HL-60 (cell line): ENCODE data around the gene NACC2.
A peak's percentile ranks its signal among the peaks of the same experiment; 100 is the strongest.

Experiments
- DNase-seq, 2 experiments: peaks; one replicate each; pipeline ENCODE4 v3.0.0-alpha.2; 2010 to 2020; ENCODE audit warnings: low read depth in 1 of 2, low spot score in 1 of 2
- H3K27ac ChIP-seq: fragments of 250-450 bp; sonication (Bioruptor Pico); replicated peaks from 2 replicates; pipeline ENCODE4 v1.5.1; 2020; ENCODE audit warnings: mild to moderate bottlenecking, moderate library complexity
- H3K27me3 ChIP-seq: fragments of 250-450 bp; sonication (Bioruptor Pico); 2 replicates; pipeline ENCODE4 v1.5.1; 2021; ENCODE audit warnings: mild to moderate bottlenecking, moderate library complexity; ENCODE audit not compliant: insufficient read depth, poor library complexity, severe bottlenecking
- H3K4me3 ChIP-seq: replicated peaks from 2 replicates; pipeline ENCODE4 v1.5.1; 2011; ENCODE audit warnings: mild to moderate bottlenecking, control low read depth, low read length; ENCODE audit not compliant: insufficient read depth
- GABPA ChIP-seq: IDR thresholded peaks from 2 replicates; pipeline ENCODE4 v1.6.1; 2012; ENCODE audit warnings: low read depth
- POLR2AphosphoS5 ChIP-seq: IDR thresholded peaks from 2 replicates; pipeline ENCODE4 v1.6.1; 2012; ENCODE audit warnings: low read depth
- SPI1 ChIP-seq: IDR thresholded peaks from 2 replicates; pipeline ENCODE4 v1.6.1; 2012; ENCODE audit warnings: low read depth, mild to moderate bottlenecking, borderline replicate concordance
- TF ChIP-seq, protein P1 (sequence below): IDR thresholded peaks from 2 replicates; pipeline ENCODE4 v1.6.1; 2012; ENCODE audit warnings: low read depth; ENCODE audit not compliant: insufficient replicate concordance
- TF ChIP-seq, protein P2 (sequence below): IDR thresholded peaks from one replicate; pipeline ENCODE4 v1.5.1; 2011; ENCODE audit warnings: low read length, control low read depth, inconsistent platforms; ENCODE audit not compliant: insufficient read depth

NACC2 gene

DNA sequence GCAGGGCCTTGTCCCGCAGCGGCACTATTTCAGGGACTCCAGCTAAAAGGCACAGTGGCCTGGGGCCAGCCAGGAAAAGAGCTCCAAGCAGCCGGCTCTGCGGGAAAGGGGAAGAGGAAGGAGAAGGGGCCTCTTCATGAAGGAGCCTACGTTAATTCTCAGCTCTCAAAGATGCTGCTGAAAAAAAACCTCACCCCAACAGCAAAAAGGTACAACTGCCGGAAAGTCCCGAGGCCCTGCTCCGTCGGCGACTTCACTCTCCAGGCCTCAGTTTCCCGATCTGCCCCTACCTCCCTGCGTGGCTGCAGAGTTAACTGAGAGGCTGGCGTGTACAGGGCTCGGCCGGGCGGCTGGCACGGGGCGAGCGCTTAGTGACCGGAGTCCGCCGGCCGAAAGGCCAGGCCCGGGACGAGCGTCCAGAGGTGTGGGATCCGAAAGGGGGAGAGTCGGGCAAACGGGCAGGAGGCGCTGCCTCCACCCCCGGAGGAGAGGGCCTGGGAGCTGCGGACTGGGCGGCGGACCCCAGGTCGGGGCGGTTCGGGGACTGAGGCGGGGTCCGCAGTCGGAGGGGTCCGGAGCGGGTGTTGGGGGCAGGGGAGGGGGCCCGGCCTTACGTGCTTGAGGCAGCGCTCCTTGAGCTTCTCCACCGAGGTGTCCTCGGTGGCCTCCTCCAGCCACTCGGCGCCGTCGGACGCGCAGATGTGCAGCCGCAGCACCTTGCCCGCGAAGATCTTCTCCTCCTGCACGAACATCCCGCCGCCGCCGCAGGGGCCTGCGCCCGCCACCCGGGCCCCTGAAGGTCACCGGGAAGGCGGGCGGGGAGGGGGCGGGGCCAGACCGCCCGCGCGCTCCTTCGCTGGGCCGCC, 134.4 kb downstream of the NACC2 start:
- peak overlapping the region; percentile 94 for H3K4me3 ChIP-seq
- no peaks in the 10 kb centered on the region for H3K27me3 ChIP-seq
- TF ChIP-seq, protein P1, sequence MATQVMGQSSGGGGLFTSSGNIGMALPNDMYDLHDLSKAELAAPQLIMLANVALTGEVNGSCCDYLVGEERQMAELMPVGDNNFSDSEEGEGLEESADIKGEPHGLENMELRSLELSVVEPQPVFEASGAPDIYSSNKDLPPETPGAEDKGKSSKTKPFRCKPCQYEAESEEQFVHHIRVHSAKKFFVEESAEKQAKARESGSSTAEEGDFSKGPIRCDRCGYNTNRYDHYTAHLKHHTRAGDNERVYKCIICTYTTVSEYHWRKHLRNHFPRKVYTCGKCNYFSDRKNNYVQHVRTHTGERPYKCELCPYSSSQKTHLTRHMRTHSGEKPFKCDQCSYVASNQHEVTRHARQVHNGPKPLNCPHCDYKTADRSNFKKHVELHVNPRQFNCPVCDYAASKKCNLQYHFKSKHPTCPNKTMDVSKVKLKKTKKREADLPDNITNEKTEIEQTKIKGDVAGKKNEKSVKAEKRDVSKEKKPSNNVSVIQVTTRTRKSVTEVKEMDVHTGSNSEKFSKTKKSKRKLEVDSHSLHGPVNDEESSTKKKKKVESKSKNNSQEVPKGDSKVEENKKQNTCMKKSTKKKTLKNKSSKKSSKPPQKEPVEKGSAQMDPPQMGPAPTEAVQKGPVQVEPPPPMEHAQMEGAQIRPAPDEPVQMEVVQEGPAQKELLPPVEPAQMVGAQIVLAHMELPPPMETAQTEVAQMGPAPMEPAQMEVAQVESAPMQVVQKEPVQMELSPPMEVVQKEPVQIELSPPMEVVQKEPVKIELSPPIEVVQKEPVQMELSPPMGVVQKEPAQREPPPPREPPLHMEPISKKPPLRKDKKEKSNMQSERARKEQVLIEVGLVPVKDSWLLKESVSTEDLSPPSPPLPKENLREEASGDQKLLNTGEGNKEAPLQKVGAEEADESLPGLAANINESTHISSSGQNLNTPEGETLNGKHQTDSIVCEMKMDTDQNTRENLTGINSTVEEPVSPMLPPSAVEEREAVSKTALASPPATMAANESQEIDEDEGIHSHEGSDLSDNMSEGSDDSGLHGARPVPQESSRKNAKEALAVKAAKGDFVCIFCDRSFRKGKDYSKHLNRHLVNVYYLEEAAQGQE, result no peak
- TF ChIP-seq SPI1, result peak; percentile 85
- peak in 1 of 2 experiments; percentile 67 for DNase-seq
- H3K27ac ChIP-seq, result peak overlapping the region; percentile 81

DNA sequence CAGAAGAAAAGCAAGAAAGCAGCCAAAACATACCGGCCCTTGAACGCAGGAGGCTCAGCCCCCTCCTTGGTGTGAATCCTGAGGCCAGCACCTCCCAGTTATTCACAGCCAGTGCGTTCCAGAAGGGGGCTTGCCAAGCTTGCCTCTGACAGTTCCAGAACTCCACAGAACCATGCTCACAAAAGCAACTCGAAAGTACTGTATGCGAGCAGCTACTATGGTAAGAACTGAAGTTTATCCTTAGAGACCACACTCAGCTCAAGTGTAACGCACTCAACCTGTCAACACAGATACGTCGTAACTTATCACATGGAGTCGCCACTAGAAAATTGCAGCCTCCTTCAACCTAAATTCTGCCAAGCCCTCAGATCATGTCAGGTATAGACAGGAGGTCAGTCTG, 135.3 kb downstream of the NACC2 start:
- no peak for DNase-seq
- TF ChIP-seq POLR2AphosphoS5 (no peak), SPI1 (no peak), GABPA (no peak)
- TF ChIP-seq, protein P1, result no peak
- TF ChIP-seq, protein P2, sequence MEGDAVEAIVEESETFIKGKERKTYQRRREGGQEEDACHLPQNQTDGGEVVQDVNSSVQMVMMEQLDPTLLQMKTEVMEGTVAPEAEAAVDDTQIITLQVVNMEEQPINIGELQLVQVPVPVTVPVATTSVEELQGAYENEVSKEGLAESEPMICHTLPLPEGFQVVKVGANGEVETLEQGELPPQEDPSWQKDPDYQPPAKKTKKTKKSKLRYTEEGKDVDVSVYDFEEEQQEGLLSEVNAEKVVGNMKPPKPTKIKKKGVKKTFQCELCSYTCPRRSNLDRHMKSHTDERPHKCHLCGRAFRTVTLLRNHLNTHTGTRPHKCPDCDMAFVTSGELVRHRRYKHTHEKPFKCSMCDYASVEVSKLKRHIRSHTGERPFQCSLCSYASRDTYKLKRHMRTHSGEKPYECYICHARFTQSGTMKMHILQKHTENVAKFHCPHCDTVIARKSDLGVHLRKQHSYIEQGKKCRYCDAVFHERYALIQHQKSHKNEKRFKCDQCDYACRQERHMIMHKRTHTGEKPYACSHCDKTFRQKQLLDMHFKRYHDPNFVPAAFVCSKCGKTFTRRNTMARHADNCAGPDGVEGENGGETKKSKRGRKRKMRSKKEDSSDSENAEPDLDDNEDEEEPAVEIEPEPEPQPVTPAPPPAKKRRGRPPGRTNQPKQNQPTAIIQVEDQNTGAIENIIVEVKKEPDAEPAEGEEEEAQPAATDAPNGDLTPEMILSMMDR, result no peak
- Histone ChIP-seq H3K27ac (peak overlapping the region; percentile 81), H3K27me3 (no peaks in the 10 kb centered on the region), H3K4me3 (peak overlapping the region; percentile 94)

DNA sequence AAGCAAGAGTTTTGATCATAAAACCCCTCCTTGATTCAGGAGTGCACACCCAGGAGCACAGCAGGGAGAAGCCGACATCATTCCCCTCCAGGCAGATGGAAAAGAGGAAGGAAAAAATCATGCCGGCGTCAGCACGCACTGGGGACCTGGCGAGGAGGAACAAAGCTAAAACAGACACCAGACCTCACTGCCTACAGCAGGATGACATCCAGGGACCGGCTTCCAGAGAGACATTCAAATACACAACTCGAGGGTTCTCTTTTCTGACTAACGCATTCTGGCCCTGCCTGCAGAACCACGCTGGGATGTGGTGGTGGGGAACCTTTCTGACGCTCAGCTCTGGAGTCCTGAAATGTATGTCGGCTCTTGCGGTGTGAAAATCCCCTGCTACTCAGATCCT, 136.6 kb downstream of the NACC2 start:
- peak in 1 of 2 experiments; percentile 73 for DNase-seq
- Histone ChIP-seq H3K27ac (no peak overlapping the region), H3K27me3 (no peaks in the 10 kb centered on the region), H3K4me3 (no peak overlapping the region)
- TF ChIP-seq POLR2AphosphoS5, result no peak
- TF ChIP-seq, protein P1, result no peak
- TF ChIP-seq GABPA, result no peak
- TF ChIP-seq SPI1, result no peak
- TF ChIP-seq, protein P2, result no peak
